ENCODE data around the gene SMG6.
"Not testable (repeated sequence)": the region's sequence is repeated elsewhere in the genome, so short reads cannot be mapped to it uniquely, and the experiment has no call there.

The SMG6 gene

DNA sequence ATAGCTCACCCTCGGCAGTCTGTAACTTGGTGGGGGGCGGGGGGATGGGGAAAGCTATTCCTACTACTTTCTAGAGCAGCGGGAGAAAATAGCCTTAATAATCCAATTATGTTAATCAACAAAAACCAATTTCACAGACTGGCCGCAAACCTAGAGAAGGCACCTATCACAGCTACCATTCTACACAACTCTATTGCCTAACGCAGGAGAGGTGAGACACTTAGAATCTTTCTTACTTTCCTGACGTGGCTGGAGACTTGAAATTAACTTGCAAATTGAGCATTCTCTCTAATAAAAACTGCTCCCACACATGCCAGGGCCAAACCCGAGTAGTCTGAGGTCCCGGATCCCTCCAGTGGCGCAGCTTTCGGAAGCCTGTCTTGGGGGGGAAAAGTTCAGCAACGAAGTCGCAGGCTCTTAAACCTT, 794 bp downstream of the SMG6 start:
- DNase-seq = no peak

DNA sequence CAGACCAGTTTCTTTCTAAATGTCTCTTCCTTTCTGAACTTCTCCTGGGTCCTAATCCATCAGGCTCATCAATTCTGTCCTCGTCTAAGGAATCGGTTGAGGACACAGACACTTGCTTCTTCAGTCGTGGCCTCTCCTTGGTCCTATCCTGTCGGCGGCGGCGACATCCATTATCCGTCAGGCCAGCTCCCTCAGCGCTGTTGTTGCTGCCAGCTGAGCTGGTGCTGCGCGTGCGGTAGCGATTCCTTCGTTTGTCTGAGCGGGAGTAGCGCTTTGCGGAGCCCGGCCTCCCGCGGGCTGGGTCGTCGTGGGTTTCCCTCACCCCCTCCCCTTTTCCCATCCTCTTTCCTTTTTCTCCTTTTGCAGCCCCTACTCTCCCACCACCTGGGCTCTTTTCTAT, 3.8 kb downstream of the SMG6 start:
- DNase-seq = no peak

GRCh38 chr17:2299136-2299535, 4.4 kb downstream of the SMG6 start:
- no peak for DNase-seq

- no peak for DNase-seq
Observed at GRCh38 chr17:2297023-2297422, 6.6 kb downstream of the SMG6 start.

GRCh38 chr17:2295575-2295974, 8.0 kb downstream of the SMG6 start:
- DNase-seq = peak; percentile 81

DNA sequence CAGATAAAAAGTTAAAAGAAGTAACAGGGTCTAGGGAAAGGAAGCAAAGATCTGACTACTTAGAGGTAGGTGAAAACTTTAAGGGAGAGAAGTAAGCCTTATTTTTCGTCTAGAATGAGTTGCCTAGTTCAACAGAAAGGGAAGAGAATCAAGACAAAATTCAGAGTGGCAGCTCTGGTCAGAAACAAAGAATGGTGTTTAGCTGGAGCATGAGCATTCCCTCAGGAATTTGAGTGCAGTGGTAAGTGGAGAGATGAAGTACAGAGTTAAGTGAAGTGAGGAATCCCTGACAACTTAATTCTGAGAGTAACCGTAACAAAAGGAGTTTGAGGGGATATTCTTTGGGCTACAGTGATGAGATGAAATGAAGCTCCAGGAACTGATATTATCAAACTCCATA, 11.5 kb downstream of the SMG6 start:
- no peak for DNase-seq

GRCh38 chr17:2289878-2290478, 13.6 kb downstream of the SMG6 start:
- DNase-seq = no peak

- no peak for DNase-seq
Observed at GRCh38 chr17:2283302-2283701, 20.3 kb downstream of the SMG6 start.

GRCh38 chr17:2282297-2282873, 21.2 kb downstream of the SMG6 start:
- peak; percentile 44 for DNase-seq

- DNase-seq = no peak
Observed at GRCh38 chr17:2279707-2280106, 23.9 kb downstream of the SMG6 start.

DNA sequence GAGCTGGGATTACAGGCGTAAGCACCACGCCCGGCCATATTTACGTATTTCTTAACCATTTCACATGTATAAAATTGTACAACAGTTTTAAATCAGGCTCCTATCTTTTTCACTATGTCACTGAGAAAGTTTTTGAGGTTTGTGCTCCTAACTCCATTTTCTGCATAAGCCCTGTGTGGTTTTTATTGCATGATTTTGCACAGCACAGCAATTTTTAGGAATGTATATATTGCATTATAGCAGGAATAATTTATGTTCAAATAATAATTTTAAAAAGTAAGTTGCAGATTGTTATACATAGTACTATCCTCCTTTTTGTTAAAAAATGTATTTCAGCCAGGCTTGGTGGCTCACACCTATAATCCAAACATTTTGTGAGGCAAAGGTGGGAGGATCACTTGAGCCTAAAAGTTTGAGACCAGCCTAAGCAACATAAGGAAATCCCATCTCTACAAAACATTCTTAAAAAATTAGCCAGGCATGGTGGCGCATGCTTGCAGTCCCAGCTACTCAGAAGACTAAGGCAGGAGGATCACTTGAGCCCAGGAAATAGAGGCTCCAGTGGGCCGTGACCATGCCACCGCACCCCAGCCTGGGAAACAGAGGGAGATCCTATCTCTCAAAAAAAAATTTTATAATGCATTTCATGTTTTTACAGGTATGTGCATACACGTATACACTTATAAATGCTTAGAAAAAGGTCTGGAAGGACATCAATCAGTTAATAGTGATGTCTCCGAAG, 26.0 kb downstream of the SMG6 start:
- no peak for DNase-seq

- no peak for DNase-seq
Observed at GRCh38 chr17:2275722-2276121, 27.9 kb downstream of the SMG6 start.

GRCh38 chr17:2274414-2274813, 29.2 kb downstream of the SMG6 start:
- no peak for DNase-seq

DNA sequence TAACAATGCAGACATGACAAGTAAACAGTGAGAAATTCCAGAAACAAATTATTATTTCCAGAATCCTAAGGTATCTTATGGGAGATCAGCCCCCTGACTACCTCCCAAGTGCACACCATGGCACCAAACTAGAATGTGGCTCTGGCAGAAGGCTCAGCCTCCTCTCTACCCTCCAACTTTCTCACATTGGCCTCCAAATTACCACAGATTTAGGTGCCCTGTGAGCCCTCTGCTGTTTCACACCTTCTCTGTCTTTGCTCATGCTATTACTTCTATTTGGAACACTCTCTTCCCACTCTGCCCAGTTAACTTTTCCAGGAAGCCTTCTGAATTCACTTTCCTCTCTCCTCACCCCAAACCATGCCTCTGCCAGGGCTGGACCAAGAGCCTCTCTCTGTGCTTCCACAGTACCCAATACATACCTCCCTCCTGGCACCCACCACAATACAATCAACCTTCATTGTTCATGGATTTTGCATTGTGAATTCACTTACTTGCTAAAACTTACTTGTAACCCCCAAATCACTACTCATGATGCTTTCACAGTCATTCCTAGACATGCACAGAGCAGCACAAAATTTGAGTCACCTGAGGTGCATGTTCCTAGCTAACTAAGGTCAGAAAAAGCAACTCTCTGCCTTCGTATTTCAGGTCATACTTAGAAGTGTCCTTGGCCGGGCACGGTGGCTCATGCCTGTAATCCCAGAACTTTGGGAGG, 31.4 kb downstream of the SMG6 start:
- DNase-seq = no peak

DNA sequence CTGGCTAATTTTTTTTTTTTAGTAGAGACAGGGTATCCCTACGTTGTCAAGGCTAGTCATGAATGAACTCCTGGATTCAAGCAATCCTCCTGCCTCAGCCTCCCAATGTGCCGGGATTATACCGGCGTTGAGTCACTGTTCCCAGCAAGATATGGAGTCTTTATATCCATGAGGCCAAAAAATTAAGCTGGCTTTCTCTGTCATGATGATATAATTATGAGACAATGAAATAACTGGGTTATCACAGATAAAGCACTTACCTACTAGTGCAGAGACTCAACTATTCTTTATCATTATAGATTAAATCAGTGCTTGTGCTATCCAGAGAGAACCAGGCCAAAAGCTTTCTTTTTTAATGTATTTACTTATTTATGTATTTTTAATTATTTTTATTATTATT, 36.2 kb downstream of the SMG6 start:
- DNase-seq = no peak

DNA sequence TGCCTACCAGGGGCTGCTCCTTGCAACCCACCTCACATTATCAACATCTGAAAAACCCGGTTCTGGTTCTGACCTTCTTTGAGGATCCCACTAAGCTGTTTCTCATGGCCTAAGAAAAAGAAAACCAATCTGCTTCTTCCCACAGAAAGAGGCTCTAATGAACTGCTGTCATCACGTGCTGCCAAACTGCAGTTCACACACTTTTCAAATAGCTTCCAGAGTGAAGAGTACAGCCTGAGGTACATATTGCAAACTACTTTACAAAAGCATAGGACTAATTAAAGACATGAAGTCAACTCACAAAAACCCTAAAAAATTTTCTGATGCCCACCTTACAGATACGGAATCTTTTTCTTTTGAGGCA, 36.7 kb downstream of the SMG6 start:
- DNase-seq = no peak

GRCh38 chr17:2266045-2266864, 37.3 kb downstream of the SMG6 start:
- no peak for DNase-seq

DNA sequence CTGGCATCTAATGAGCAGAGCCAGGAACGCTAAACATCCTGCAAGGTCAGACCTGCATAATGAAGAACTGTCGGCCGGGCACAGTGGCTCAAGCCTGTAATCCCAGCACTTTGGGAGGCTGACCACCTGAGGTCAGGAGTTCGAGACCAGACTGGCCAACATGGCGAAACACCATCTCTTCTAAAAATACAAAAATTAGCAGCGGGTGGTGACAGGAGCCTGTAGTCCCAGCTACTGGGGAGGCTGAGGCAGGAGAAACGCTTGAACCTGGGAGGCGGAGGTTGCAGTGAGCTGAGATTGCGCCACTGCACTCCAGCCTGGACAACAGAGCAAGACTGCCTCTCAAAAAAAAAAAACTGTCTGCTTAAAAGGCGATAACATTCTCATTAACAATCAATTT, 38.4 kb downstream of the SMG6 start:
- not testable (repeated sequence) for DNase-seq

DNA sequence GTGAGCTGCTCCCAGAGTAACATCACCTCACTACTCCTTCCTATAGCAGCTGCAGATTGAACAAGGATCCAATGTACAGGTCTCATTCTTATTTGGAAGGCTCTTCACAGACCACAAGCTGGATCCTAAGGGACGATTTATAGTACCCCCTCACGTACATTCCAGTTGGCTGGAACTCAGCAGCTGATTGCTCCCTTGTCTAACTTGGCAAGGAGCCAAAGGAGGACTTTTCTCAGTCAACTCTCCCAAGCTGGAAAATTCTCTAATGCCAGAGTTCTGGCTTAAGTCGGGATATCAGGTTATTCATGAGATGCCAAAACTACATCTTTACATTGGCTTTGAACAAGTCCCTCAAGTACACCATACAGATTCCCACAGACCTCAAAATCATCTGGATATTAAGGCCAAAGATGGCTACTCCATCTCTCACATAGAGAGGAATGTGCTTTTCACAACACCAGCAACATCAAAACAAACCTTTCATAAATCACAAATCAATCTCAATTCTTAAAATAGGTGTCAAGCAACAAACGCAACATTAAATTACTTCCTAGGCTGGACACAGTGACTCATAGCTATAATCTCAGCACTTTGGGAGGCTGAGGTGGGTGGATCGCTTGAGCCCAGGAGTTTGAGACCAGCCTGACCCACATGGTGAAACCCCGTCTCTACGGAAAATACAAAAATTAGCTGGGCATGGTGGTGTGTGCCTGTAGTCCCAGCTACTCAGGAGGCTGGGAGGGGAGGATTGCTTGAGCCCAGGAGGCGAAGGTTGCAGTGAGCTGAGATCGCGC, 39.3 kb downstream of the SMG6 start:
- DNase-seq = peak; percentile 65

DNA sequence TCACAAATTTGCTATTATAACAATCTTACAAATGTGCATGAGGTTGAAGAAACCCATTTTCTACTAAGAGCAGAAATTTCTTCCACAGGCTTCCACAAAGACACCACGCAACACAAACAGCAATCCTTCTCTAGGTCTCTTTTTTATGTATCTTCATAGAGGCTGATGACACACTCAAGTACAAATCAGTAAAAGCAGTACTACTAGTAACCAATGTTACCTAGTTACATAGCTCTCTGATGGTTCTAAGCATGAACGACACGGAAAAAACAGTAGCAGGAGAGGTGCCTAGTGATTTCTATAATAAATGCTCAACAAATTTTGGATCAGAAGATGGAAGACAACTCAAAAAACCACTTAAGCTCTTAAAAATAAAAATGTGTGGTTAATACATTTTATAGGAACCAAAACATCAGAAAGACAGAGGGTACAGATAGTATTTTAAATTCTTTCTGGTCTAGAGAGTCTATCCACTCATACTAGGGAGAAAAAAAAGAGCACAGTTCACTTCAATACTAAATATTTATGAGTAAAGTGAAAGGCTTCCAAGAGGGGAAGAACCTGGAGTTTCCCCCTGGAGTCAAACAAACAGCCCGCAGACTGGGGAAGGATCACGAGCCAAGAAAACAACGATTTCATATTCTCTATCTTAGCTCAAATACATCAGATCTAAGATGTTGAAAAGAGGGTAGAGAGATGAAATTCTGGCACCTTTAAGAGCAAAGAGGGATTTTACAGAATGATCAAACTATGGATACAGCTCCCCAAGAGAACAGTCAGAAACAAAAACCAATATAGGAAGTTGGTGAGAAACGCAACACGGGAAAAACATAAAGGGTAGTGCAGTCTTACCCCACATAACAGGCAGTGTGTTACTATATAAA, 40.2 kb downstream of the SMG6 start:
- DNase-seq = no peak

GRCh38 chr17:2262135-2262587, 41.4 kb downstream of the SMG6 start:
- peak; percentile 76 for DNase-seq
